A549 (cell line): ENCODE measurements around the gene TMEM248. TPM values are rescaled to one million over a fixed set of nuclear protein-coding genes. Genes with fewer than 3 reads are reported as not detected.
"Not testable (repeated sequence)": the region's sequence is repeated elsewhere in the genome, so short reads cannot be mapped to it uniquely, and the experiment has no call there.

Experiments
- ATAC-seq, 2 experiments: fragments of 200-7000 bp in 1 of 2; fragments of >200 bp in 1 of 2; cut with Nextera tagmentation in 1 of 2; cut with Tn5 transposase in 1 of 2; 3 replicates each; pipeline versions ENCODE4 v1.8.0 to v1.9.1; 2018 to 2020; ENCODE audit warnings: mild to moderate bottlenecking in 1 of 2, moderate library complexity in 1 of 2
- CTCF ChIA-PET: fragments of 300-600 bp; sonication (Branson Sonifier 250); formaldehyde crosslinking; extraction: SDS; loops from one replicate; lab custom pipeline; 2021; ENCODE audit warnings: antibody characterized with exemption, inconsistent platforms; lab: Yijun Ruan, JAX
- POLR2A ChIA-PET: fragments of 350-600 bp; formaldehyde crosslinking; extraction: SDS; loops from one replicate; lab custom pipeline; 2021; ENCODE audit warnings: antibody characterized with exemption, inconsistent platforms; lab: Yijun Ruan, JAX
- DNase-seq, 2 experiments: peaks; one replicate each; pipeline versions ENCODE4 v3.0.0 to v3.0.0-alpha.2; 2011 to 2016; ENCODE audit warnings: low read depth in 1 of 2, low spot score in 1 of 2
- FAIRE-seq: peaks from 2 replicates; lab custom pipeline; 2011; peaks lifted over from hg19 to GRCh38; lab: Jason Lieb, UNC
- H3K27ac ChIP-seq, 2 experiments: fragments of >200 bp; sonication (Bioruptor Twin); formaldehyde crosslinking; 3 replicates each; pipeline ENCODE4 v1.5.1; 2016 to 2017
- H3K4me1 ChIP-seq: fragments of >200 bp; sonication (Bioruptor Twin); formaldehyde crosslinking; 3 replicates; pipeline ENCODE4 v1.6.1; 2016
- H3K4me2 ChIP-seq: fragments of >200 bp; sonication (Bioruptor Twin); formaldehyde crosslinking; 3 replicates; pipeline ENCODE4 v1.6.1; 2016
- H3K4me3 ChIP-seq: fragments of >200 bp; sonication (Bioruptor Twin); formaldehyde crosslinking; 3 replicates; pipeline ENCODE4 v1.5.1; 2016
- H3K9me3 ChIP-seq: fragments of >200 bp; sonication (Bioruptor Twin); formaldehyde crosslinking; 3 replicates; pipeline ENCODE4 v1.6.1; 2016
- CHD2 ChIP-seq: fragments of 150-350 bp; IDR thresholded peaks from 2 replicates; pipeline ENCODE4 v1.6.1; 2014; ENCODE audit warnings: low read length; ENCODE audit not compliant: partially characterized antibody
- EHMT2 ChIP-seq: fragments of 200-600 bp; sonication (generic); IDR thresholded peaks from 2 replicates; pipeline ENCODE4 v1.6.1; 2016; ENCODE audit warnings: antibody characterized with exemption, low read depth, mild to moderate bottlenecking, moderate library complexity
- FOSL2 ChIP-seq, 2 experiments: fragments of 450-650 bp in 1 of 2; fragments of >200 bp in 1 of 2; sonication (Bioruptor Twin) in 1 of 2; formaldehyde crosslinking; IDR thresholded peaks; 2 replicates each; pipeline versions ENCODE4 v1.5.0 to v1.6.1; 2016 to 2020; ENCODE audit warnings: mild to moderate bottlenecking in 1 of 2, moderate library complexity in 1 of 2
- HES2 ChIP-seq: fragments of >200 bp; sonication (Bioruptor Twin); formaldehyde crosslinking; IDR thresholded peaks from 2 replicates; pipeline ENCODE4 v1.6.1; 2016
- JUNB ChIP-seq: fragments of >200 bp; sonication (Bioruptor Twin); formaldehyde crosslinking; IDR thresholded peaks from 2 replicates; pipeline ENCODE4 v1.6.1; 2016
- MAX ChIP-seq: IDR thresholded peaks from 2 replicates; pipeline ENCODE4 v1.6.1; 2012
- MAZ ChIP-seq: fragments of 150-350 bp; IDR thresholded peaks from 2 replicates; pipeline ENCODE4 v1.6.1; 2014; ENCODE audit warnings: antibody characterized with exemption, low read depth, low read length, borderline replicate concordance
- NFE2L2 ChIP-seq: fragments of 150-350 bp; conservative IDR thresholded peaks from 2 replicates; pipeline ENCODE4 v1.6.1; 2014; ENCODE audit warnings: low read length
- PHF8 ChIP-seq: fragments of 200-600 bp; sonication (generic); IDR thresholded peaks from 2 replicates; pipeline ENCODE4 v1.6.1; 2016; ENCODE audit warnings: low read depth, mild to moderate bottlenecking, antibody characterized with exemption, moderate library complexity, borderline replicate concordance
- POLR2AphosphoS2 ChIP-seq: conservative IDR thresholded peaks from 2 replicates; pipeline ENCODE4 v1.6.1; 2012; ENCODE audit warnings: low read length, improper control_type of control experiment, inconsistent platforms
- RAD21 ChIP-seq, 2 experiments: fragments of >200 bp in 1 of 2; sonication (Bioruptor Twin) in 1 of 2; formaldehyde crosslinking in 1 of 2; IDR thresholded peaks in 1 of 2; conservative IDR thresholded peaks in 1 of 2; 2 replicates in 1 of 2; 3 replicates in 1 of 2; pipeline ENCODE4 v1.6.1; 2012 to 2018; ENCODE audit warnings: inconsistent platforms in 1 of 2
- RFX5 ChIP-seq: fragments of 450-650 bp; IDR thresholded peaks from 2 replicates; pipeline ENCODE4 v1.7.1; 2014; ENCODE audit warnings: antibody characterized with exemption, mild to moderate bottlenecking, moderate library complexity
- TFCP2L1 ChIP-seq: fragments of 250-450 bp; sonication (Bioruptor Pico); IDR thresholded peaks from 2 replicates; pipeline ENCODE4 v1.5.0; 2021; ENCODE audit warnings: mild to moderate bottlenecking
- ZNF302 ChIP-seq: fragments of 250-450 bp; sonication (Bioruptor Pico); IDR thresholded peaks from 2 replicates; pipeline ENCODE4 v1.9.0; 2021; ENCODE audit warnings: inconsistent platforms, mild to moderate bottlenecking, moderate library complexity
- whole genome bisulfite sequencing: methylation state at CpG from one replicate; pipeline ENCODE4 v1.1.6; 2017; ENCODE audit errors: missing lambda C conversion rate; 5-methylcytosine and 5-hydroxymethylcytosine counted together
- polyA plus RNA-seq, 4 experiments: library from polyadenylated mRNA; depleted of rRNA in 3 of 4; stranded (reverse); fragments of >200 nt; fragmentation: RNase III in 1 of 4; extraction: RNeasy Plus Mini Kit Qiagen cat#74134 plus additional on column Dnase treatment in 1 of 4; gene quantifications; 2 replicates in 3 of 4; 3 replicates in 1 of 4; pipeline ENCODE4 v1.2.3, GENCODE V29; 2011 to 2017
- TF ChIP-seq, protein P1 (sequence below): fragments of 250-450 bp; sonication (Bioruptor Pico); IDR thresholded peaks from 2 replicates; pipeline ENCODE4 v1.5.0; 2021; ENCODE audit warnings: mild to moderate bottlenecking, moderate library complexity, borderline replicate concordance

Gene TMEM248
- polyA plus RNA-seq, 2 of the 4 experiments (the other 2 are of a cell fraction): 53.7 to 128 TPM

GRCh38 chr7:66904063-66904593 is 16.9 kb upstream of the TMEM248 start (continued):
- TF ChIP-seq, protein P1, sequence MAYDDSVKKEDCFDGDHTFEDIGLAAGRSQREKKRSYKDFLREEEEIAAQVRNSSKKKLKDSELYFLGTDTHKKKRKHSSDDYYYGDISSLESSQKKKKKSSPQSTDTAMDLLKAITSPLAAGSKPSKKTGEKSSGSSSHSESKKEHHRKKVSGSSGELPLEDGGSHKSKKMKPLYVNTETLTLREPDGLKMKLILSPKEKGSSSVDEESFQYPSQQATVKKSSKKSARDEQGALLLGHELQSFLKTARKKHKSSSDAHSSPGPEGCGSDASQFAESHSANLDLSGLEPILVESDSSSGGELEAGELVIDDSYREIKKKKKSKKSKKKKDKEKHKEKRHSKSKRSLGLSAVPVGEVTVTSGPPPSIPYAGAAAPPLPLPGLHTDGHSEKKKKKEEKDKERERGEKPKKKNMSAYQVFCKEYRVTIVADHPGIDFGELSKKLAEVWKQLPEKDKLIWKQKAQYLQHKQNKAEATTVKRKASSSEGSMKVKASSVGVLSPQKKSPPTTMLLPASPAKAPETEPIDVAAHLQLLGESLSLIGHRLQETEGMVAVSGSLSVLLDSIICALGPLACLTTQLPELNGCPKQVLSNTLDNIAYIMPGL: no peak

DNA sequence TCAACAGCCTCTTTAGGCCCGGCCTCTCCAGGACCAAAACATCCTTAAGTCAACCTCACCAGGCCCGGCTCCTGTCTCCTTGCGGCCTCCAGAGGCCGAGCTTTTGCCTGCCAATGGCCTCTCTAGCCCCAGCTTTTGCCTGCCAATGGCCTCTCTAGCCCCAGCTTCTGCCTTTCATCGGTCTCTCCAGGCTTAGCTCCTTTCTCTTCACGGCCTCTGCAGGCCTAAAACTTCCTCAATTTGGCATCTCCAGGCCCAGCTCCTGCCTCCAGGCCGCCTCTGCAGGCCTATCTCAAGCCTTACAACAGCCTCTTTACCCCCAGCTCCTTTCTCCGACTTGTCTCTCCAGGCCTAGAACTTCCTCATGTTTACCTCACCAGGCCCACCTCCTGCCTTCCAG is 15.7 kb upstream of the TMEM248 start:
- POLR2A ChIA-PET: no interaction called here
- no peak overlapping the region for H3K27ac ChIP-seq
- ATAC-seq: no peak; a peak in 1 of 6 replicates
- CTCF ChIA-PET: interaction anchor here (0.9 to 5.3 kb wide), 4 partner anchors 11 to 457 kb away, joined by 3 to 23 read pairs (median 3); no protein-coding TSS in a partner anchor
- no peak overlapping the region for H3K4me2 ChIP-seq
- TF ChIP-seq TFCP2L1 (CRISPR knock-in tag) (no peak), POLR2AphosphoS2 (no peak), EHMT2 (no peak), HES2 (no peak), ZNF302 (CRISPR knock-in tag) (no peak)
- TF ChIP-seq, all 56 proteins: peak for 0
- Histone ChIP-seq H3K9me3 (no peaks in the 10 kb centered on the region), H3K4me3 (no peak overlapping the region), H3K4me1 (no peaks in the 10 kb centered on the region)
- DNase-seq (no peak), FAIRE-seq (no peak)
- WGBS: 78% methylated on average over 8 of the region's 8 CpGs

- H3K4me3 ChIP-seq: no peak overlapping the region
- TF ChIP-seq RAD21 (conservative IDR thresholded peaks at IDR 0.05 in 1 of 2, IDR thresholded peaks at IDR 0.05 in 1 of 2): peak in 1 of 2 experiments; percentile 18; a peak in 1 of 5 replicates
- TF ChIP-seq NFE2L2: no peak
- TF ChIP-seq, all 56 proteins: peak for 1
- CTCF ChIA-PET: interaction anchor here (0.9 to 5.3 kb wide), 4 partner anchors 11 to 457 kb away, joined by 3 to 23 read pairs (median 3); no protein-coding TSS in a partner anchor
- POLR2A ChIA-PET: no interaction called here
- no peak for DNase-seq
- no peak overlapping the region for H3K4me2 ChIP-seq
- FAIRE-seq: no peak
- no peaks in the 10 kb centered on the region for H3K9me3 ChIP-seq
- no peaks in the 10 kb centered on the region for H3K4me1 ChIP-seq
- WGBS: 81% methylated on average over 5 of the region's 5 CpGs
- peak in 1 of 2 experiments; percentile 67; a peak in 3 of 6 replicates for ATAC-seq
- H3K27ac ChIP-seq: no peak overlapping the region
Measured at GRCh38 chr7:66905689-66906088, 15.3 kb upstream of the TMEM248 start.

- no peak for FAIRE-seq
- Histone ChIP-seq H3K4me2 (no peak overlapping the region), H3K27ac (no peak overlapping the region), H3K4me3 (no peak overlapping the region), H3K4me1 (no peaks in the 10 kb centered on the region), H3K9me3 (no peaks in the 10 kb centered on the region)
- ChIA-PET POLR2A (no interaction called here), CTCF (no interaction called here)
- no peak for DNase-seq
- 82% methylated on average over 5 of the region's 5 CpGs for WGBS
- no peak for TF ChIP-seq CHD2
- no peak for TF ChIP-seq PHF8
- no peak for TF ChIP-seq MAX
- TF ChIP-seq MAZ: no peak
- TF ChIP-seq HES2: no peak
- TF ChIP-seq JUNB: no peak
- no peak for TF ChIP-seq FOSL2 (IDR thresholded peaks at IDR 0.05)
- no peak for TF ChIP-seq FOSL2 (CRISPR knock-in tag; IDR thresholded peaks at IDR 0.05)
- no peak for TF ChIP-seq RFX5
- no peak for ATAC-seq
Measured at GRCh38 chr7:66907731-66908130, 13.3 kb upstream of the TMEM248 start.

DNA sequence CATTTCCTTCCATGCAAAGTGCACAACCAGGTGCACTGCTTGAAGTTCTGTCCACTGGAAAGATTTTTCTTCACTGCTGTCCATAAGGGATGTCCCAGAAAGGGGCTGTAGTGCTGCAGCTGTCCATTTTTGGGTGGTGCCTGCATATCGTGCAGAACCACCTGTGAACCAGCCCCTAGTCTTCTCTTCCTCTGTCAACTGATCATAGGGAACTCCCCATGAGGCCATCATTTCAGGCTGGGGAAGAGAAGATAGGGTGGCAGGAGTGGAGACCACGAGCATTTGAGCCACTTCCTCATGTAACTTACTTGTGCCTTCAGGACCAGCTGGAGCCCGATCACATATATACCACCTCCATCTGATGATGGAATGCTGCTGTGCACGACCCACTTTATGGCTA is 12.4 kb upstream of the TMEM248 start:
- WGBS: 43% methylated on average over 4 of the region's 4 CpGs
- H3K9me3 ChIP-seq, H3K4me2 ChIP-seq, CTCF ChIA-PET, POLR2A ChIA-PET, FAIRE-seq, H3K27ac ChIP-seq, ATAC-seq, H3K4me3 ChIP-seq, DNase-seq, H3K4me1 ChIP-seq: not testable (repeated sequence)
